Caco-2 (cell line): ENCODE data around the gene CCR5AS.

Experiments
- BruUV-seq: library from RNA; stranded (reverse); fragments of 400-500 nt; replicated peaks from 2 replicates; lab custom pipeline; 2021; lab: Mats Ljungman, UMichigan
- CTCF ChIA-PET: fragments of 300-600 bp; sonication (Branson Sonifier 250); formaldehyde crosslinking; loops from one replicate; lab custom pipeline; 2022; ENCODE audit warnings: antibody characterized with exemption; lab: Charles Lee
- POLR2A ChIA-PET: fragments of 300-600 bp; sonication (Branson Sonifier 250); formaldehyde crosslinking; loops from one replicate; lab custom pipeline; 2022; ENCODE audit warnings: antibody characterized with exemption; lab: Charles Lee
- DNase-seq, 2 experiments: peaks; one replicate each; pipeline versions ENCODE4 v3.0.0 to v3.0.0-alpha.2; 2020 to 2022
- H3K27me3 ChIP-seq: replicated peaks from 2 replicates; pipeline ENCODE4 v1.6.0; 2011; ENCODE audit warnings: low read length; ENCODE audit not compliant: control insufficient read depth, insufficient read depth
- H3K36me3 ChIP-seq: 2 replicates; pipeline ENCODE4 v1.5.1; 2011; ENCODE audit warnings: low read length; ENCODE audit not compliant: control insufficient read depth, insufficient read depth
- H3K4me1 ChIP-seq: fragments of 250-450 bp; sonication (Bioruptor Pico); 2 replicates; pipeline ENCODE4 v1.5.1; 2020; ENCODE audit warnings: mild to moderate bottlenecking
- H3K4me3 ChIP-seq: 2 replicates; pipeline ENCODE4 v1.5.1; 2011; ENCODE audit warnings: low read depth, mild to moderate bottlenecking, control low read depth, low read length
- H3K9me3 ChIP-seq: fragments of 250-450 bp; sonication (Bioruptor Pico); 2 replicates; pipeline ENCODE4 v1.5.1; 2020; ENCODE audit warnings: mild to moderate bottlenecking, moderate library complexity
- H3K27ac Mint-ChIP-seq: one replicate; pipeline ENCODE4 v1.8.0; 2022; ENCODE audit warnings: mixed read lengths; ENCODE audit not compliant: unreplicated experiment
- H3K27me3 Mint-ChIP-seq: one replicate; pipeline ENCODE4 v1.8.0; 2022; ENCODE audit warnings: mixed read lengths; ENCODE audit not compliant: insufficient read depth, unreplicated experiment
- H3K36me3 Mint-ChIP-seq: one replicate; pipeline ENCODE4 v1.8.0; 2022; ENCODE audit warnings: mild to moderate bottlenecking, mixed read lengths; ENCODE audit not compliant: insufficient read depth, unreplicated experiment
- H3K4me1 Mint-ChIP-seq: one replicate; pipeline ENCODE4 v1.8.0; 2022; ENCODE audit warnings: low read depth, mixed read lengths; ENCODE audit not compliant: unreplicated experiment
- H3K4me3 Mint-ChIP-seq: one replicate; pipeline ENCODE4 v1.8.0; 2022; ENCODE audit warnings: mild to moderate bottlenecking, moderate library complexity, mixed read lengths; ENCODE audit not compliant: unreplicated experiment
- H3K9me3 Mint-ChIP-seq: one replicate; pipeline ENCODE4 v1.8.0; 2022; ENCODE audit warnings: mixed read lengths; ENCODE audit not compliant: unreplicated experiment
- CTCF ChIP-seq, 2 experiments: fragments of 200-600 bp in 1 of 2; IDR thresholded peaks; 1 replicate in 1 of 2; 2 replicates in 1 of 2; pipeline versions ENCODE4 v1.5.1 to v1.8.0; 2011 to 2022; ENCODE audit warnings: antibody characterized with exemption in 1 of 2, control low read depth in 1 of 2, inconsistent platforms in 1 of 2, low read depth in 1 of 2, low read length in 1 of 2, mild to moderate bottlenecking in 1 of 2, moderate library complexity in 1 of 2; ENCODE audit not compliant: insufficient read depth in 1 of 2, severe bottlenecking in 1 of 2, unreplicated experiment in 1 of 2
- intact Hi-C: fragments of 100-400 bp; cut with micrococcal nuclease; formaldehyde crosslinking; loops from one replicate; pipeline ENCODE4 v1.10.0; 2022; ENCODE audit not compliant: unreplicated experiment

Gene CCR5AS

GRCh38 chr3:46350262-46350565, 56.7 kb downstream of the CCR5AS start:
- Mint-ChIP-seq H3K36me3 (no peaks in the 10 kb centered on the region), H3K4me3 (no peak overlapping the region), H3K27me3 (no peaks in the 10 kb centered on the region), H3K4me1 (peaks cover 5% of the 10 kb centered on the region), H3K27ac (no peak overlapping the region), H3K9me3 (peaks cover 23% of the 10 kb centered on the region)
- no TSS peak for BruUV-seq
- Histone ChIP-seq H3K4me1 (peaks cover 12% of the 10 kb centered on the region; the same call in 1 of the 2 replicates), H3K36me3 (no peaks in the 10 kb centered on the region), H3K4me3 (no peak overlapping the region), H3K27me3 (peaks cover 1% of the 10 kb centered on the region), H3K9me3 (peaks cover 5% of the 10 kb centered on the region; the same call in 1 of the 2 replicates)
- intact Hi-C loops = no loop called here
- POLR2A ChIA-PET = no interaction called here
- no peak for TF ChIP-seq CTCF (IDR thresholded peaks at IDR 0.05; ENCODE audit: insufficient read depth in 1 of 2, low read depth in 1 of 2, low read length in 1 of 2, severe bottlenecking in 1 of 2, unreplicated experiment in 1 of 2)
- CTCF ChIA-PET = no interaction called here
- DNase-seq = no peak

- Histone ChIP-seq H3K9me3 (peaks cover 5% of the 10 kb centered on the region; the same call in 1 of the 2 replicates), H3K4me3 (no peak overlapping the region), H3K4me1 (peaks cover 12% of the 10 kb centered on the region; the same call in 1 of the 2 replicates), H3K27me3 (peaks cover 1% of the 10 kb centered on the region), H3K36me3 (no peaks in the 10 kb centered on the region)
- BruUV-seq = no TSS peak
- no peaks in the 10 kb centered on the region for H3K27me3 Mint-ChIP-seq
- no peak for TF ChIP-seq CTCF (IDR thresholded peaks at IDR 0.05; ENCODE audit: insufficient read depth in 1 of 2, low read depth in 1 of 2, low read length in 1 of 2, severe bottlenecking in 1 of 2, unreplicated experiment in 1 of 2)
- no peak overlapping the region for H3K27ac Mint-ChIP-seq
- H3K4me1 Mint-ChIP-seq = no peaks in the 10 kb centered on the region
- intact Hi-C loops = no loop called here
- POLR2A ChIA-PET = no interaction called here
- peaks cover 23% of the 10 kb centered on the region for H3K9me3 Mint-ChIP-seq
- CTCF ChIA-PET = no interaction called here
- H3K4me3 Mint-ChIP-seq = no peak overlapping the region
- no peak for DNase-seq
- no peaks in the 10 kb centered on the region for H3K36me3 Mint-ChIP-seq
Observed at GRCh38 chr3:46349484-46350261, 57.2 kb downstream of the CCR5AS start.

- Histone ChIP-seq H3K4me1 (peaks cover 12% of the 10 kb centered on the region; the same call in 1 of the 2 replicates), H3K27me3 (peaks cover 1% of the 10 kb centered on the region), H3K4me3 (no peak overlapping the region), H3K9me3 (peaks cover 5% of the 10 kb centered on the region; the same call in 1 of the 2 replicates), H3K36me3 (no peaks in the 10 kb centered on the region)
- CTCF ChIA-PET = no interaction called here
- DNase-seq = no peak
- Mint-ChIP-seq H3K36me3 (no peaks in the 10 kb centered on the region), H3K4me1 (no peaks in the 10 kb centered on the region), H3K9me3 (peaks cover 29% of the 10 kb centered on the region), H3K27ac (no peak overlapping the region), H3K4me3 (no peak overlapping the region), H3K27me3 (no peaks in the 10 kb centered on the region)
- intact Hi-C loops = no loop called here
- TF ChIP-seq CTCF (IDR thresholded peaks at IDR 0.05; ENCODE audit: insufficient read depth in 1 of 2, low read depth in 1 of 2, low read length in 1 of 2, severe bottlenecking in 1 of 2, unreplicated experiment in 1 of 2) = no peak
- POLR2A ChIA-PET = interaction anchor here (0.6 kb wide), 1 partner anchor 114 kb away, joined by 4 read pairs; no protein-coding TSS in a partner anchor
- no TSS peak for BruUV-seq
Observed at GRCh38 chr3:46348823-46349482, 57.9 kb downstream of the CCR5AS start.
